Measurements from ENCODE around the gene PDZRN3.

The PDZRN3 gene

DNA sequence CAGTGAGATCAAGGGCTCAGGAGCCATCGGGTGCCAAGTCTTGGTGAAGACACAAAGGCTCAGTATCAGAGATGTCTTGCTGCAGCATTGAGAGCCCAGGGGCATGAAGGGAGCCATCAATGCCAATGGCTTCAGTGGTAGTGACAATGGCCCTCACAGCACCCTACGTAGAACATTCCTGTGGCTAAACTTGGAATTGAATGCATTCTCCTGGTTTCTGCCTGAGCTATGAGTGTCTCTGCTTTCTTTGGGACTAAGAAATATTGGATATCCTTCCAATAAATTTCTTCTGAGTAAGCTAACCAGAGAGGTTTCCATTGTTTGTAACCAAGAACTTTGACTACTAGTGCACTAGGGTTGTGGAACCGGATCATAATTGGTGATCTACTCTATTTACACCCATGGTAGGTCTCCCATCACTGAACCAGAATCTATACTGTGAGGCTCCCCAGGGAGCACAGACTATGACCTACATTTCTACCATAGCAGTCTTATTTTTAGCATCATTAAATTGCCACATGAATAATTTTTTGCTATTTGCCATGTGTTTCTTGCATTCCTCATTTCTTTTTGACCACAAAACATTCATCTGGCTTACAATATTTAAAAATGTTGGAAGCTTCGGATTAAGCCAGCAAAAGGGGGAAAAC, 31.6 kb upstream of the PDZRN3 start:
- Histone ChIP-seq H3K9me3 (ENCODE audit: control insufficient read depth in 1 of 2, low read length in 2 of 2) (no peaks in the 10 kb centered on the region), H3K36me3 (ENCODE audit: control insufficient read depth in 1 of 2, insufficient read depth in 2 of 2, low read length in 2 of 2) (no peaks in the 10 kb centered on the region), H3K27ac (ENCODE audit: low read length) (no peak overlapping the region), H3K4me3 (ENCODE audit: low read depth in 1 of 2, low read length in 2 of 2) (no peak overlapping the region), H3K4me1 (ENCODE audit: control insufficient read depth in 1 of 2, insufficient read depth in 2 of 2, low read length in 2 of 2) (peaks cover 0 to 5% of the 10 kb centered on the region in 2 donors), H3K27me3 (ENCODE audit: low read depth, low read length) (no peaks in the 10 kb centered on the region)

DNA sequence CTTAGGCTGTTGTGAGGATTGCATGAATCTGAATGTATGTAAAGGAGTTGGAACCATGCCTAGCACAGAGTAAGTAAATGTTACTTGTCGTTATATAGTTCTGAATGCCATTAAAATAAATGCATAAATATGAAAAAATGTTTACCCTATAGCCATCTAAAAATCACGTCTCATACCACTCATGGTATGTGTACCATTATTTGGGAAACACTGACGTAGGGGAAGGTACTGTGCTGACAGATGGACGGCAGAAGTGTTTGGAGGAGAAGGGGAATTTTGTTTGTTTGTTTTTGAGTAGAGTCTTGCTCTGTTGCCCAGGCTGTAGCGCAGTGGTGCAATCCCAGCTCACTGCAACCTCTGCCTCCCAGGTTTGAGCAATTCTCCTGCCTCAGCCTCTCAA, 30.5 kb upstream of the PDZRN3 start:
- no peaks in the 10 kb centered on the region for H3K9me3 ChIP-seq (ENCODE audit: control insufficient read depth in 1 of 2, low read length in 2 of 2)

DNA sequence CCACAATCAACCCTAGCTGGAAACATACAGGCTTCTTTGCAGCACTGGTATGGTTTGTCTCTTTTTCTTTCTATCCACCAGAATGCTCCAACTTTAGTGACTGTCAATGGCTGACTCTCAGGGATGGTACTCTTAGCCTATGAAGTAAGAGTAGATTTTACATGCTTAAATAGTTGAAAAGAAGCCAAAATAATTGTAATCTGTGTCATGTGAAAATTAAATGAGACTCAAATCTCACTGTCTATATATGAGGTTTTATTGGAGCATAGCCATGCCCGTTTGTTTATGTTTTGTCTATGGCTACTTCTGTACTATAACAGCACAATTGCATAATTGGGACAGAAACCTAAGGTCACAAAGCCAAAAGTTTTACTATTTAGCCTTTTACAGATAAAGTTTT, 29.1 kb upstream of the PDZRN3 start:
- Histone ChIP-seq H3K9me3 (ENCODE audit: control insufficient read depth in 1 of 2, low read length in 2 of 2) (no peaks in the 10 kb centered on the region), H3K36me3 (ENCODE audit: control insufficient read depth in 1 of 2, insufficient read depth in 2 of 2, low read length in 2 of 2) (no peaks in the 10 kb centered on the region), H3K27ac (ENCODE audit: low read length) (no peak overlapping the region), H3K4me1 (ENCODE audit: control insufficient read depth in 1 of 2, insufficient read depth in 2 of 2, low read length in 2 of 2) (peaks cover 0 to 5% of the 10 kb centered on the region in 2 donors), H3K4me3 (ENCODE audit: low read depth in 1 of 2, low read length in 2 of 2) (no peak overlapping the region), H3K27me3 (ENCODE audit: low read depth, low read length) (no peaks in the 10 kb centered on the region)

More for the DNA sequence above, 30.5 kb upstream of the PDZRN3 start:
- Histone ChIP-seq H3K27ac (ENCODE audit: low read length) (no peak overlapping the region), H3K4me3 (ENCODE audit: low read depth in 1 of 2, low read length in 2 of 2) (no peak overlapping the region), H3K4me1 (ENCODE audit: control insufficient read depth in 1 of 2, insufficient read depth in 2 of 2, low read length in 2 of 2) (peaks cover 0 to 5% of the 10 kb centered on the region in 2 donors), H3K36me3 (ENCODE audit: control insufficient read depth in 1 of 2, insufficient read depth in 2 of 2, low read length in 2 of 2) (no peaks in the 10 kb centered on the region), H3K27me3 (ENCODE audit: low read depth, low read length) (no peaks in the 10 kb centered on the region)

DNA sequence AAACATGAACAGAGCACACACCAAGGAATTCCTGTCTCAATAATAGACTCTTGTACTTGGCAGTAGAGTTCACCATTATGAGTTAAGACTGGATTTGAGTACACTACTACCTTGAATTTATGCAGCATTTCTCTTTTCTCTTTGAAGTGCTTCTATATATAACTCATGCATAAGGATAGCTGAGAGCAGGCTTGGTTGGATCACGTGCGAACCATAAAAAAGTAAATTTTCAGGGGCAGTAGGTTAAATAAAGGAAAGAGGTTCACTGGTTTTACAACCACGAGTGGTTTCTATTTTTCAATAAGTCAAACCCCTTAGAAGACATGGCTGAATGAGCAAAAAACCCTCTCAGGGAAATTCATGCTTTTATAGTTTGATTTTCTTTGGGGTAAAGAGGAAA, 28.6 kb upstream of the PDZRN3 start:
- Histone ChIP-seq H3K9me3 (ENCODE audit: control insufficient read depth in 1 of 2, low read length in 2 of 2) (no peaks in the 10 kb centered on the region), H3K4me3 (ENCODE audit: low read depth in 1 of 2, low read length in 2 of 2) (no peak overlapping the region), H3K27ac (ENCODE audit: low read length) (no peak overlapping the region), H3K4me1 (ENCODE audit: control insufficient read depth in 1 of 2, insufficient read depth in 2 of 2, low read length in 2 of 2) (peaks cover 0 to 5% of the 10 kb centered on the region in 2 donors), H3K27me3 (ENCODE audit: low read depth, low read length) (no peaks in the 10 kb centered on the region), H3K36me3 (ENCODE audit: control insufficient read depth in 1 of 2, insufficient read depth in 2 of 2, low read length in 2 of 2) (no peaks in the 10 kb centered on the region)

DNA sequence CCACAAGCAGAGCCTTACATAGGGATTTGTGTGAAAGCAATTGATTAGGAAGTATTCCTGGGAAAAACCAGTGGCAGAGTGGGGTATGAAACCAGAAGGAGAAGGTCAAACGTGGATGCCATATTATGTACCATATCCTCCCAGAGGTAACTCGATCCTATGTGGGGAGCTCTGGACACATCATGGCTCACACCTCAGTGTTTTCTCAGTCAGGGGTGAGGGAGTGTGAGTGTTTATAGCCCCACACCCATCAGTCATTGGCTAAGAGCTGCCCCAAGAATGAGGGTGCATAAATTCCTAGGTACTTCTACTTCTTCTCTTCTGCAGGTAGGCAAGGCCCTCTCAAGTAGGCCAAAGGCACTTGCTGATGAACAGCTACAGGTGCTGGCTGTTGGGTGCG, 28.2 kb upstream of the PDZRN3 start:
- Histone ChIP-seq H3K27me3 (ENCODE audit: low read depth, low read length) (no peaks in the 10 kb centered on the region), H3K4me3 (ENCODE audit: low read depth in 1 of 2, low read length in 2 of 2) (no peak overlapping the region), H3K4me1 (ENCODE audit: control insufficient read depth in 1 of 2, insufficient read depth in 2 of 2, low read length in 2 of 2) (peaks cover 0 to 5% of the 10 kb centered on the region in 2 donors), H3K36me3 (ENCODE audit: control insufficient read depth in 1 of 2, insufficient read depth in 2 of 2, low read length in 2 of 2) (no peaks in the 10 kb centered on the region), H3K9me3 (ENCODE audit: control insufficient read depth in 1 of 2, low read length in 2 of 2) (no peaks in the 10 kb centered on the region), H3K27ac (ENCODE audit: low read length) (no peak overlapping the region)

DNA sequence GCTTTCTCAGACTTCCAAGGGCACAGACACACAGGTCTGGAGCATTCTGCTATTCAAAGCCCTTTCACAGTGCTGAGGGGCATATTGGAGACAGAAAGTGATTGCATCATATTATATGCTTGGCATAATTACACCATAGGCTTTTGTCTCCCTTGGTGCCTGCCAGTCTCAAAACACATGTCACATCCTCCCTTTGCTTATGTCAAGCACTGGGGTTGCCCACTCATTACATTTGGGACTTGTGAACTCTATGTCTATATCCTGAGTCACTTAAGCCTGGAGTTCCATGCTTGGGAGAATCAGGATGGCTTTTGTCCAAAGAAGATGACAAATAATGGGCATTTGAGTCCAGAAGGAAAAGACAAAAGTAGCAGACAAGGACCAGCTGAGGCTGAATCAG, 12.3 kb upstream of the PDZRN3 start:
- Histone ChIP-seq H3K9me3 (ENCODE audit: control insufficient read depth in 1 of 2, low read length in 2 of 2) (no peaks in the 10 kb centered on the region), H3K4me3 (ENCODE audit: low read depth in 1 of 2, low read length in 2 of 2) (no peak overlapping the region), H3K27ac (ENCODE audit: low read length) (no peak overlapping the region), H3K36me3 (ENCODE audit: control insufficient read depth in 1 of 2, insufficient read depth in 2 of 2, low read length in 2 of 2) (no peaks in the 10 kb centered on the region), H3K4me1 (ENCODE audit: control insufficient read depth in 1 of 2, insufficient read depth in 2 of 2, low read length in 2 of 2) (no peaks in the 10 kb centered on the region), H3K27me3 (ENCODE audit: low read depth, low read length) (no peaks in the 10 kb centered on the region)

DNA sequence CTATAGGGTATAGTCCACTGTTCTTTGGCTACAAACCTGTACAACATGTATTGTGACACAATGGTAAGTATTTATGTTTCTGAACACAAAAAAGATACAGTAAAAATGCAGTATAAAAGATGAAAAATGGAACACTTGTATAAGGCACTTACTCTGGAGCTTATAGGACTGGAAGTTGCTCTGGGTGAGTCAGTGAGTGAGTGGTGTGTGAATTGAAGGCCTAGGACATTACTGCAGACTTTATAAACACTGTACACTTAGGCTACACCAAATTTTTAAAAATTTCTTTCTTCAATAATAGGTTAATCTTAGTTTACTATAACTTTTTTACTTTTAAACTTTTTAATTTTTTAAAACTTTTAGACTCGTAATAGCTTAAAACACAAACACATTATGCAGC, 10.5 kb upstream of the PDZRN3 start:
- Histone ChIP-seq H3K36me3 (ENCODE audit: control insufficient read depth in 1 of 2, insufficient read depth in 2 of 2, low read length in 2 of 2) (no peaks in the 10 kb centered on the region), H3K9me3 (ENCODE audit: control insufficient read depth in 1 of 2, low read length in 2 of 2) (no peaks in the 10 kb centered on the region), H3K4me1 (ENCODE audit: control insufficient read depth in 1 of 2, insufficient read depth in 2 of 2, low read length in 2 of 2) (no peaks in the 10 kb centered on the region), H3K27me3 (ENCODE audit: low read depth, low read length) (no peaks in the 10 kb centered on the region), H3K27ac (ENCODE audit: low read length) (no peak overlapping the region), H3K4me3 (ENCODE audit: low read depth in 1 of 2, low read length in 2 of 2) (no peak overlapping the region)

DNA sequence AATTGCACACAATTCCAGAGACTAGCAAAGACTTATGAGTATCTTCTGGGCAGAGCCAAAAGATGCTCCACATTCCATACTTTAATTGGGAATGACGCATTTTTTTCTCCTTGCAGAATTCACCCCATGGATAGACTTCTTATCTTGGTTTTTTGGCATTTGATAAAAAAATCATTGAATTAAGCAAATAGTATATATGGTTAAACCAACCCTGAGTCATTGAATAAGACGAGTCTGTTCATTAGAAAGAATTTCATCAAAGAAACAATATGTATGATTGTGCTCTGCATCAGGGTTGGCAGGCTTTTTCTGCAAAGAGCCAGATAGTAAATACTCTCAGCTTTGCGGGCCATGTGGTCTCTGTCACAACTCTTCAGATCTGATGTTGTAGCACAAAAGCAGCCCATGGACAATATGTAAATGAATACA, 9.2 kb upstream of the PDZRN3 start:
- Histone ChIP-seq H3K9me3 (ENCODE audit: control insufficient read depth in 1 of 2, low read length in 2 of 2) (no peaks in the 10 kb centered on the region), H3K4me3 (ENCODE audit: low read depth in 1 of 2, low read length in 2 of 2) (no peak overlapping the region), H3K27me3 (ENCODE audit: low read depth, low read length) (no peaks in the 10 kb centered on the region), H3K36me3 (ENCODE audit: control insufficient read depth in 1 of 2, insufficient read depth in 2 of 2, low read length in 2 of 2) (no peaks in the 10 kb centered on the region), H3K27ac (ENCODE audit: low read length) (no peak overlapping the region), H3K4me1 (ENCODE audit: control insufficient read depth in 1 of 2, insufficient read depth in 2 of 2, low read length in 2 of 2) (no peaks in the 10 kb centered on the region)

DNA sequence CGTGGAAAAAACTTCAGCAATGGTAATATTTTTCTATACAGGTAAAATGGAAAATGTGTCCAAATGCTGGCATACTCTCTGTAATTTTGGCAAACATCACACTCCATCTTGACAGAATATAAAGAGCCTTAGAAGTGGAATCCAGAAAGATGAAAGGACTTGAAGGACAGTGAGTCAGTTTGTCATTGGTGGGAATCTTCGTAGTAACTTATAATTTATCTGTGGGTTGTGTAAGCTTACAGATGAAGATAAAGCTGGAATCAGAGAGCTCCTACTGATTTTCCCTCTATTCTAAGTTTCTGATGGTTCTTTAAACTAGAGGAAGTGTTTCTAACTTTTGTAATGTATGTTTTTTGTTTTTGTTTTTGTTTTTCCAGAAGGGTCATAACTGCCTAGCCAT, 8.7 kb upstream of the PDZRN3 start:
- H3K36me3 ChIP-seq (ENCODE audit: control insufficient read depth in 1 of 2, insufficient read depth in 2 of 2, low read length in 2 of 2): no peaks in the 10 kb centered on the region
- H3K27me3 ChIP-seq (ENCODE audit: low read depth, low read length): no peaks in the 10 kb centered on the region
- no peaks in the 10 kb centered on the region for H3K9me3 ChIP-seq (ENCODE audit: control insufficient read depth in 1 of 2, low read length in 2 of 2)
- no peak overlapping the region for H3K4me3 ChIP-seq (ENCODE audit: low read depth in 1 of 2, low read length in 2 of 2)
- H3K27ac ChIP-seq (ENCODE audit: low read length): no peak overlapping the region
- H3K4me1 ChIP-seq (ENCODE audit: control insufficient read depth in 1 of 2, insufficient read depth in 2 of 2, low read length in 2 of 2): no peaks in the 10 kb centered on the region

DNA sequence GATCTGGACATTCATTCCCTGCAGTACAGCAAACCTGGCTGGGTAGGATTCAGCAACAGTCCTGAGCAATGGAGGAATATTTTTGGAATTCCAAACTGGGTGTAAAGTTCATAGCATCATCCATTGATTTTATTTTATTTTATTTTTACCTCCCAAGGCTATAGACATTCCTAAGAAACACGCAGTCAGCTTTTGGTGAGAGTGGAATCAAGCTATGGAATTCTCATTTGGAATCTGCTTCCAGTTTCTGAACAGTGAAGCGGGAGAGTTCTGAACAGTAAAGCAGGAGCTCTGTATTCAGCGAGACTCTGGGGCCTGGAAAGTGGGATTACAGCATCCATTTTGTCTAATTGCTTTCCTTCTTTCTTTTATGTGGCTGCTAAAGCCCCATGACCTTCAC, 1.4 kb upstream of the PDZRN3 start:
- no peaks in the 10 kb centered on the region for H3K9me3 ChIP-seq (ENCODE audit: control insufficient read depth in 1 of 2, low read length in 2 of 2)
- H3K27ac ChIP-seq (ENCODE audit: low read length): peak overlapping the region; percentile 88
- no peaks in the 10 kb centered on the region for H3K36me3 ChIP-seq (ENCODE audit: control insufficient read depth in 1 of 2, insufficient read depth in 2 of 2, low read length in 2 of 2)
- peak overlapping the region; percentile 82 to 83 for H3K4me3 ChIP-seq (ENCODE audit: low read depth in 1 of 2, low read length in 2 of 2)
- peaks cover 1 to 23% of the 10 kb centered on the region in 2 donors for H3K4me1 ChIP-seq (ENCODE audit: control insufficient read depth in 1 of 2, insufficient read depth in 2 of 2, low read length in 2 of 2)
- H3K27me3 ChIP-seq (ENCODE audit: low read depth, low read length): no peaks in the 10 kb centered on the region

DNA sequence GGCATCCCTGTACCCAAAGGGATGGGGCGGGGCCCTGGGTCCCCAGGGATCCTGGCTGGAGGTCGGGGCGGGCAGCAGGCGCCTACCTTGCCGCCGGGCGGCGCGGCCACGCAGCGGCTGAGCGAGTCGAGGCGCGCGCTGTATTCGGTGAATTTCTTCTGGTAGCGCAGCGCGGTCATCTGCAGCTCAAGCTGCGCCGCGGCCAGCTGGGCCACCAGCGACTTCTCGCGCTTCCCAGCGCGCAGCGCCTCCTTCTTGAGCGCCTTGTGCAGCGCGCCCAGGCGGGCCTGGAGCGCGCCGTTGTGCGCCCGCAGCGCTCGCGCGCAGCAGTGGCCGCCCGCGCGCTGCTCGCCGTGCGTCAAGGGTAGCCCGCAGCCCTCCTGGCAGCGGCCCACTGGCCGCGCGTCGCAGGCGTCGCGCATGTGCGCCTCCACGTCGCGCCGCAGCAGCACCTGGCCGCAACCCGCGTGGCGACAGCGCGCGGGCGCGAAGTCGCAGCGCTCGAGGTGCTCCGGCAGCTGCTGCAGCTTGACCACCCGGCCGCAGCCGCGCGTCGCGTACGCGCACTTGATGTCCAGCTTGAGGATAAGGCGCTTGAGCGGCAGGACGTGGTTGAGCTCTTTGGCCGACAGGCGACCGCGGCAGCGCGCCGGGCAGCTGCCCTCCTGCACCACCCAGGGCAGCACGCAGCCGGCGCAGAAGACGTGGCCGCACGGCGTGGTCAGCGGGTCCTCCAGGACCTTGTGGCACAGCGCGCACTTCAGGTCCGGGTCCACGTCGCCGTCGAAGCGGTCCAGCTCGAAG, 522 bp downstream of the PDZRN3 start:
- Histone ChIP-seq H3K27me3 (ENCODE audit: low read depth, low read length) (no peaks in the 10 kb centered on the region), H3K4me1 (ENCODE audit: control insufficient read depth in 1 of 2, insufficient read depth in 2 of 2, low read length in 2 of 2) (peaks cover 5 to 39% of the 10 kb centered on the region in 2 donors), H3K4me3 (ENCODE audit: low read depth in 1 of 2, low read length in 2 of 2) (peak overlapping the region; percentile 82 to 83), H3K9me3 (ENCODE audit: control insufficient read depth in 1 of 2, low read length in 2 of 2) (no peaks in the 10 kb centered on the region), H3K36me3 (ENCODE audit: control insufficient read depth in 1 of 2, insufficient read depth in 2 of 2, low read length in 2 of 2) (no peaks in the 10 kb centered on the region), H3K27ac (ENCODE audit: low read length) (peak overlapping the region; percentile 88)

Data from muscle layer of duodenum (tissue), 2 donors.